Activated CD4-positive, alpha-beta T cell treated with anti-CD3 and anti-CD28 coated beads, Interleukin-2, amount 10 ng/mL, durations not matched to agents 24 days and 14 days (primary cell): ENCODE data around the gene IFNL1. TPM values are rescaled to one million over a fixed set of nuclear protein-coding genes. Genes with fewer than 3 reads are reported as not detected.
A peak's percentile ranks its signal among the peaks of the same experiment; 100 is the strongest.
"Not testable (repeated sequence)": the region's sequence is repeated elsewhere in the genome, so short reads cannot be mapped to it uniquely, and the experiment has no call there.

Experiments
- DNase-seq: peaks from one replicate; pipeline ENCODE4 v3.0.0; 2022
- H3K27ac Mint-ChIP-seq: one replicate; pipeline ENCODE4 v1.8.0; 2022; ENCODE audit warnings: mild to moderate bottlenecking, mixed read lengths
- H3K27me3 Mint-ChIP-seq: one replicate; pipeline ENCODE4 v1.8.0; 2022; ENCODE audit warnings: mixed read lengths
- H3K36me3 Mint-ChIP-seq: one replicate; pipeline ENCODE4 v1.8.0; 2022; ENCODE audit warnings: low read depth, mild to moderate bottlenecking, mixed read lengths
- H3K4me1 Mint-ChIP-seq: one replicate; pipeline ENCODE4 v1.8.0; 2021; ENCODE audit warnings: mixed read lengths
- H3K4me3 Mint-ChIP-seq: one replicate; pipeline ENCODE4 v1.8.0; 2022; ENCODE audit warnings: mild to moderate bottlenecking, moderate library complexity, mixed read lengths
- H3K9me3 Mint-ChIP-seq: one replicate; pipeline ENCODE4 v1.8.0; 2021; ENCODE audit warnings: mixed read lengths
- intact Hi-C: fragments of 100-400 bp; cut with micrococcal nuclease; formaldehyde crosslinking; loops from one replicate; pipeline ENCODE4 v1.15.1; 2023
- total RNA-seq: library from RNA; stranded (reverse); gene quantifications from 2 replicates; pipeline ENCODE4 v1.2.3, GENCODE V29; 2022

IFNL1 gene
- total RNA-seq, 1 donor from 2014 or later = not detected

DNA sequence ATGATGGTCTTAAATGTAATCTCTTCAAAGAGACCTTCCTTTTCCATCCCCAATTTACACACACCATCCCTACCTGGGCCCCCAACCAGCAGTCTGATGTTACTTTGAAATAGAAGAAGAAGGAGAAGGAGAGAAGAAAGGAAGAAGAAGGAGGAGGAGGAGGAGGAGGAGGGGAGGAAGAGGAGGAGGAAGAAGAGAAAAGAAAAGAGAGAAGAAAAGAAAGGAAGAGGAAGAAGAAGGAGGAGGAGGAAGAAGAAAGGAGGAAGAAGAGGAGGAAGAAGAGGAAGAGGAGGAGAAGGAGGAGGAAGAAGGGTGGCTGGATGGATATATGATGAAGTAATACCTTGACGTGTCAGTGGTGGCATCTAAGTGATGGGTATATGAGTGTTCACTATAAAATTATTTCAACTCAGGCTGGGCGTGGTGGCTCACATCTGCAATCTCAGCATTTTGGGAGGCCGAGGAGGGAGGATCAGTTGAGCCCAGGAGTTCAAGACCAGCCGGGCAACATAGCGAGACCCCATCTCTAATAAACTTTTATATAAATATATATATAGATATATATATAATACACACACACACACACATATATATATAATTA lies 28.1 kb downstream of the IFNL1 start:
- no peak overlapping the region for H3K27ac Mint-ChIP-seq
- no peaks in the 10 kb centered on the region for H3K9me3 Mint-ChIP-seq
- H3K4me1 Mint-ChIP-seq = peaks cover 32% of the 10 kb centered on the region
- intact Hi-C loops = no loop called here
- no peak for DNase-seq
- no peak overlapping the region for H3K4me3 Mint-ChIP-seq
- peaks cover 35% of the 10 kb centered on the region for H3K36me3 Mint-ChIP-seq
- peaks cover 10% of the 10 kb centered on the region for H3K27me3 Mint-ChIP-seq

DNA sequence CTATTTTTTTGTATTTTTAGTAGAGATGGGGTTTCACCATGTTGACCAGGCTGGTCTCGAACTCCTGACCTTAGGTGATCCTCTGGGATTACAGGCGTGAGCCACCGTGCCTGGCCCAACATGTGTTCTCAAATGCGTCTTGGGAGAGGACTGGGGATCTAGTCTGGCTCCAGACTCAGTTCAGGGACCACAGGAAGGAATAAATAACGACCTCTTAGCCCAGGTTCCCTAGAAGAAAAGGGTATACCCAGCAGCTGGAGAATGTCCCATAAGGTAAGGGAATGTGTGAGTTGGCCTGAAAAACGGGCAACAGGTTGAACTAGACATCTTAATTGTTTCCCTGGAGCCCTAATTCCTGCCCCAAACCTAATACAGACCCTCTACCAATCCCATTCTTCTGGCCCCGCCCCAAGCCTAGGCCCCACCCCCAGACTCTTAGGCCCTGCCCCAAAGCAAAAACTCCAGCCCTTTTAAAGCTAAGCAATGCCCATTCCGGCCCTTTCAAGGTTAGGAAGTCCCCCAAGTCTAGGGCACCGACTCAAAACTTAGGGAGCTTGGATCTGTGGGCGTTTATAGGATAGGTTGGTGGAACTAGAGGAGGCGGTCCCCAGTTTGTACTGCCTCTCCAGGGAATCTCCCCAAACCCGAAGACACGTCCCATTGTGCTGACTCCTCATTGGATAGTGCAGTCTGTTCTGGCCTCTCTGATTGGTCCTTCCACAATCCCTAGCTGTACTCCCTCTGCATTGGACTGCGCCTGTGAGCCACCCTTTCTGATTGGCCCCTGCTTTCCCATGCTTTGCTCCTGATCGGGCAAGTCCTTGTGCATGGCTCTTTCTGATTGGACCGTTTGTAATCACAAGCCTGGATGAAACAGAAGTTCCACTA lies 29.8 kb downstream of the IFNL1 start:
- H3K4me1 Mint-ChIP-seq = peaks cover 33% of the 10 kb centered on the region
- peaks cover 8% of the 10 kb centered on the region for H3K27me3 Mint-ChIP-seq
- peak; percentile 69 for DNase-seq
- H3K9me3 Mint-ChIP-seq = no peaks in the 10 kb centered on the region
- no peak overlapping the region for H3K27ac Mint-ChIP-seq
- peaks cover 38% of the 10 kb centered on the region for H3K36me3 Mint-ChIP-seq
- intact Hi-C loops = no loop called here
- no peak overlapping the region for H3K4me3 Mint-ChIP-seq

DNA sequence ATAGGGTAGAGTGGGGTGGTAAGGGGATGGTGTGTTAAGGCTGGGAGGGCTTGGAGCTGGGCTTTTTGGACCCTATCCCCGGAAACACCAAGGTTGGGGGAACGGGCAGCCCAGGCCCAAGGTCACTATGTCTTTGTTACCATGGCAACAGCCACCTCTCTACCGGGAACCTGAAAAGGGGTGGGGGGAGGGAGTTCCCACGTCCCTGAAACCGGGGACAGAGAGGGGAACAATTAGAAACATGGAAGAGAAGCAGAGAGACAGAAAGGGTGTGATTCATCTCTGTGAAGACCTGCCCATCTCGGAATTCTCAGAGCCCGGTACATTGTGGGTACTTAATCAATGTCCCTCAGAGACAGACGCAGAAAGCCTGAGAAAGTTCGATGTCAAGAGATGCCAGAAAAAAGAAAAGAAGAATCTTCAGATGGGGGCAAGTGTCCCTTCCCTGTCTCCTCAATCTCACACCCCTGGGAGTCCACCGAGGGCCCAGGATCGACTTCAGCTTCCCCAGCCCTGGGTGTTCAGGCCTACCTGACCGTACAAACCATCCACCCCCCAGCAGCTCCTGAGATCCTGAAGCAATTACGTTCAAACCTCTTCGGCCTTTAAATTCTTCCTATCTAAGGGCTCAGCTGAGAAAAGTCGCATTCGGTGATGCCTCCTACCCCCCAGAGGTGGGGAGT lies 31.3 kb downstream of the IFNL1 start:
- H3K4me3 Mint-ChIP-seq = no peak overlapping the region
- intact Hi-C loops = loop anchor here (1.0 kb wide), 2 partner anchors 115 to 205 kb away; no protein-coding TSS in a partner anchor
- DNase-seq = no peak
- peak overlapping the region; percentile 45 for H3K27ac Mint-ChIP-seq
- no peaks in the 10 kb centered on the region for H3K27me3 Mint-ChIP-seq
- H3K36me3 Mint-ChIP-seq = peaks cover 39% of the 10 kb centered on the region
- peaks cover 28% of the 10 kb centered on the region for H3K4me1 Mint-ChIP-seq
- no peaks in the 10 kb centered on the region for H3K9me3 Mint-ChIP-seq

DNA sequence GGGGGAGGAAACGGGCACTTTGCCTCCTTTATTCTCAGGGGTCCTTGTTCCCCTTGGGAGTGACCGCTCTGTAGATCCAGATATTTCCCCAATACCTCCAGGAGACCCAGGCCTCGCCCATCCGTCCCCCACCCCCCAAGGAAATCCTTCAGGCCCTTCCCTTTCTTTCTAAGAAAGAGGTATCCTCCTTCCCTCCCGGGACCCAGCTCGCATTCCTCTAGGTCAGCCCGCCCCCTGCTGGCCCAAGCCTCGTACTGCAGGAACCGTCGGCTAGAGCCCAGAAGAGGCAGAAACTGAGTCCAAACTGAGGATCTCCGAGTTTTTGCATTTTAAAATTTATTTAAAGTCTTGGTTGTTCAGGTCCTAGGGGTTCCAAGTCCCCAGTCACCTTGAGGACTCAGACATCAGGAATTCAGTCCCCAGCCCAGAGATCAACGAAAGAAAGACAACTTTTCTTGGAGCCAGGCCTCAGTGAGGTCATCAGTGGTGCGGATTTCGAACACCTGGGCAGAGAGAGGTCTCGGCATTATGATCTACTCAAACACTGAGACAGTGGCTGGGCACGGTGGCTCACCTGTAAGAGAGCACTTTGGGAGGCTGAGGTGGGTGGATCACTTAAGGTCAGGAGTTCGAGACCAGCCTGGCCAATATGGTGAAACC lies 32.0 kb downstream of the IFNL1 start:
- peaks cover 27% of the 10 kb centered on the region for H3K4me1 Mint-ChIP-seq
- intact Hi-C loops = loop anchor here (1.0 kb wide), 2 partner anchors 116 to 206 kb away; no protein-coding TSS in a partner anchor
- H3K9me3 Mint-ChIP-seq = no peaks in the 10 kb centered on the region
- DNase-seq = peak; percentile 95
- H3K36me3 Mint-ChIP-seq = peaks cover 40% of the 10 kb centered on the region
- H3K27me3 Mint-ChIP-seq = no peaks in the 10 kb centered on the region
- H3K27ac Mint-ChIP-seq = peak overlapping the region; percentile 45
- no peak overlapping the region for H3K4me3 Mint-ChIP-seq

DNA sequence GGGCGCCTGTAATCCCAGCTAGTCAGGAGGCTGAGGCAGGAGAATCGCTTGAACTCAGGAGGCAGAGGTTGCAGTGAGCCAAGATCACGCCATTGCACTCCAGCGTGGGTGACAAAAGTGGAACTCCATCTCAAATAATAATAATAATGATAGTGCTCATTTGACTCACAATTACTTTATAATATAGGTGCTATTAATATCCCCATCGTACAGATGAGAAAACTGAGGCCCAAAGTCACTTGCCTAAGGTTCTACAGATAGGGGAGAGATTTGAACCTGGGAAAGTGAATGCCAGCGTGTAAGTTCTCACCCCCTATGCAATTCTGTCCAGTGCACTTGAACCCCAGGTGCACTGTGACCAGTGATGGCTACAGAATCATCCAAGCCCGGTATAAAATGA lies 33.7 kb downstream of the IFNL1 start:
- peaks cover 49% of the 10 kb centered on the region for H3K36me3 Mint-ChIP-seq
- no peak overlapping the region for H3K27ac Mint-ChIP-seq
- H3K4me1 Mint-ChIP-seq = peaks cover 35% of the 10 kb centered on the region
- no peaks in the 10 kb centered on the region for H3K27me3 Mint-ChIP-seq
- intact Hi-C loops = no loop called here
- no peaks in the 10 kb centered on the region for H3K9me3 Mint-ChIP-seq
- DNase-seq = no peak
- no peak overlapping the region for H3K4me3 Mint-ChIP-seq

DNA sequence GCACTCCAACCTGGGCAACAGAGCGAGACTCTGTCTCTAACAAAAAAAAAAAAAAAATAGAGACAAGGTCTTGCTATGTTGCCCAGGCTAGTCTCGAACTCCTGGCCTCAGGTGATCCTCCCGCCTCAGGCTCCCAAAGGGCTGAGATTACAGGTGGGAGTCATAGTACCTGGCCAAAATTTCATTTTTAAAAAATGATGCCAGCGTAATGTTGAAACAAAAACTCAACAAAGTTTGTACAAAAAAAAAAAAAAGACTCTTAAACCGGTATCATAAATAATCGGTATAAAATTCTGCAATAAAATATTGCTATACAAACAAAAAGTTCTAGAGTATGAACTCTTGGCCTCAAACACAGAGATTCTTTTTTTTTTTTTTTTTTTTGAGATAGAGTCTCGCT lies 36.1 kb downstream of the IFNL1 start:
- Mint-ChIP-seq H3K4me1 (peaks cover 46% of the 10 kb centered on the region), H3K27me3 (no peaks in the 10 kb centered on the region)
- intact Hi-C loops = no loop called here

DNA sequence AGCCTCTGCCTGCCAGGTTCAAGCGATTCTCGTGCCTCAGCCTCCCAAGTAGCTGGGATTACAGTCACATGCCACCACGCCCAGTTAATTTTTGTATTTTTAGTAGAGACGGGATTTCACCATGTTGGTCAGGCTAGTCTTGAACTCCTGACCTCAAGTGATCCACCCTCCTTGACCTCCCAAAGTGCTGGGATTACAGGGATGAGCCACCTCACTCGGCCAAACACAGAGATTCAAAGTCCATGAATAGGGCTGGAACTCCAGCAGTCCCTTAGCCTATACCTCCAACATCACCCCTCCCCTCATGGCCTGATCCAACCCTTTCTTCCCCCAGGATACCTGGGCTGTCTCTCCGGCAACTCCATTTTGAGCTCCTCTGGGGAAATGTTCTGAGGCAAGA lies 36.5 kb downstream of the IFNL1 start:
- DNase-seq, H3K9me3 Mint-ChIP-seq, H3K27me3 Mint-ChIP-seq, intact Hi-C loops: not testable (repeated sequence)
- Mint-ChIP-seq H3K27ac (peak overlapping the region; percentile 74), H3K4me1 (peaks cover 51% of the 10 kb centered on the region), H3K36me3 (peaks cover 44% of the 10 kb centered on the region), H3K4me3 (peak overlapping the region; percentile 100)

More for the DNA sequence above, 36.1 kb downstream of the IFNL1 start:
- DNase-seq = no peak
- Mint-ChIP-seq H3K4me3 (no peak overlapping the region), H3K27ac (no peak overlapping the region), H3K9me3 (no peaks in the 10 kb centered on the region), H3K36me3 (peaks cover 47% of the 10 kb centered on the region)

DNA sequence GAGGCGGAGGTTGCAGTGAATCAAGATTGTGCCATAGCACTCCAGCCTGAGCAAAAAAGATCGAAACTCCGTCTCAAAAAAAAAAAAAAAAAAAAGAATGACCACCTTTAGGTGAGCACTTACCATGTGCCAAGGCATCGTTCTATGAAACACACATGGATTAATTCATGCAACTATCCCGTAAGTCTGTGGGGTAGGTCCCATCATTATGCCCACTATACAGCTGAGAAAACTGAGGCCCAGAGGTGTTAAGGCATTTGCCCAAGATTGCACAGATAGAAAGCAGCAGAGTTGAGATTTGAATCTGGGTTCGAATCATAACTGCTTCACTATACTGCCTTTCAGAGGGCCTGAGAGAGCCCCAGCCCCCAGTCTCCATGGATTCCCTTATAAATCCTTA lies 37.3 kb downstream of the IFNL1 start:
- no peaks in the 10 kb centered on the region for H3K9me3 Mint-ChIP-seq
- peaks cover 49% of the 10 kb centered on the region for H3K4me1 Mint-ChIP-seq
- DNase-seq = no peak
- H3K4me3 Mint-ChIP-seq = peak overlapping the region; percentile 100
- H3K27me3 Mint-ChIP-seq = no peaks in the 10 kb centered on the region
- peaks cover 37% of the 10 kb centered on the region for H3K36me3 Mint-ChIP-seq
- H3K27ac Mint-ChIP-seq = peak overlapping the region; percentile 40
- intact Hi-C loops = no loop called here

DNA sequence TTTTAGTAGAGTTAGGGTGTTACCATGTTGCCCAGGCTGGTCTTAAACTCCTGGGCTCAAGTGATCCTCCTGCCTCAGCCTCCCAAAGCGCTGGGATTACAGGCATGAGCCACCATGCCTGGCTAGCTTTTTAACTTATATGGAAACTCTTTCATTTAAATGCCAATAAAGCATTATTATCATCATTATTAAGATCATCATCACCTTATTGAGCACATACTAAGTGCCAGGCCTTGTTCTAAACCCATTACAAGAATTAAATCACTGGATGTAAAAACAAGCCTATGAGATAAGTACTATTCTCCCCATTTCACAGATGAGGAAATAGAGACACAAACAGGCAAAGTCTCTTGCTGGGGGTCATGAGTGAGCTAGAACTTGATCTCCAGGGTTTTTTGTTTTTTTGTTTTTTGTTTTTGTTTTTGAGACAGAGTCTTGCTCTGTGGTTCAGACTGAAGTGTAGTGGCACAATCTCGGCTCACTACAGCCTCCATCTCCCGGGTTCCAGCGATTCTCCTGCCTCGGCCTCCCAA lies 38.3 kb downstream of the IFNL1 start:
- peak overlapping the region; percentile 97 for H3K27ac Mint-ChIP-seq
- H3K27me3 Mint-ChIP-seq = no peaks in the 10 kb centered on the region
- intact Hi-C loops = no loop called here
- peaks cover 29% of the 10 kb centered on the region for H3K36me3 Mint-ChIP-seq
- H3K4me3 Mint-ChIP-seq = peak overlapping the region; percentile 100
- peaks cover 42% of the 10 kb centered on the region for H3K4me1 Mint-ChIP-seq
- no peaks in the 10 kb centered on the region for H3K9me3 Mint-ChIP-seq
- no peak for DNase-seq

DNA sequence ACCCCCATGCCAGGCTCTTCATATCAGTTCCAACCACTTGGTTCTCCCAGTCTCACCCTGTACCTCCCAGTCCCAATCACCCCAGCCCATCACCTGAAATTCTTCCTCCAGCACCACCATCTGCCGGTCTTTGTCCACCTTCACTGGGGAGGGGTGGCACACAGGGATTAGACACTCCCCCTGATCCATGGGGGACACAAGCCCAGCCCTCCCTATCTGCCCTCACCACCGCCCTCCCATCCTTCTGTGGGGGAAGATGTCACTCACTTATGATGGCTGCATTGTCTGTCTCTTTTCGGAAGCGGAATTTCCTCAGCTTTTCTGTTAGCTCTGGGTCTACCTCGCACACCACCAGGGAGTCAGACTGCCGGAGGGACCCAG lies 39.0 kb downstream of the IFNL1 start:
- H3K9me3 Mint-ChIP-seq = no peaks in the 10 kb centered on the region
- H3K4me1 Mint-ChIP-seq = peaks cover 47% of the 10 kb centered on the region
- peak overlapping the region; percentile 97 for H3K27ac Mint-ChIP-seq
- H3K4me3 Mint-ChIP-seq = peak overlapping the region; percentile 100
- no peaks in the 10 kb centered on the region for H3K27me3 Mint-ChIP-seq
- DNase-seq = peak; percentile 77
- intact Hi-C loops = no loop called here
- H3K36me3 Mint-ChIP-seq = peaks cover 29% of the 10 kb centered on the region

DNA sequence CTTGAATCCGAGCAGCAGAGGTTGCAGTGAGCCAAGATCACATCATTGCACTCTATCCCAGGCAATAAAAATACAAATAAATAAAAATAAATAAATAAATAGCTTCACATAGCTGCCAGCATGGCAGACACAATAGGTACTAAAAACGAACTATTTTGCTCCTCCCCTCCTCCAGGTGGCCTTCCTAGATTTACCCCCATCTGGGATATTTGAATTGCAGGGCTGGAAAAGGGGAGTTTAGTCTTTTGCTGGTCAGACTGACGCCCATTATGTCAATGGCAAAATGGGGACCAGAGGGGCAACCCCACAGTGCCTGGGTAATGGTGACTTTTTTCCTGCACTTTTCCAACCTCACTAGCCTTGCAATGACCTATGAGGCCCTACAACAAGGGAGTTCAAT lies 40.3 kb downstream of the IFNL1 start:
- no peak for DNase-seq
- Mint-ChIP-seq H3K9me3 (no peaks in the 10 kb centered on the region), H3K4me3 (peak overlapping the region; percentile 100), H3K27me3 (no peaks in the 10 kb centered on the region), H3K36me3 (peaks cover 24% of the 10 kb centered on the region), H3K4me1 (peaks cover 52% of the 10 kb centered on the region), H3K27ac (peak overlapping the region; percentile 97)
- intact Hi-C loops = no loop called here

DNA sequence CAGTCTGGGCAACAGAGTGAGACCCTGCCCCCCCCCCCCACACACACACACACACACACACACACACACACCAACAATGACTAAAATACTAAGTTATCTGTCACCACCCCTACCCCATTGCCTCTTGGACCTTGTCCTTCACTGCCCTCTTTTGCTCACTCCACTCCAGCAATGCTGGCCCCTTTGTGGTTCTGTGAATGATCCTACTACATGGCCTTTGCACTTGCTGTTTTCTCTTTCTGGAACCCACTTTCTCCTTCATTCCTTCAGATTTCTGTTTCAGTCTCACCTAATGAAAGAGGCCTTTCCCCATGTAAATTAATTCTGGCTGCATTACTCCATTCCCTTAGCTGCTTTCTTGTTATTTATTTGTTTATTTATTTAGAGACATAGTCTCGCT lies 43.5 kb downstream of the IFNL1 start:
- H3K4me1 Mint-ChIP-seq = peaks cover 59% of the 10 kb centered on the region
- peak overlapping the region; percentile 91 for H3K4me3 Mint-ChIP-seq
- no peaks in the 10 kb centered on the region for H3K9me3 Mint-ChIP-seq
- H3K27ac Mint-ChIP-seq = peak overlapping the region; percentile 83
- intact Hi-C loops = loop anchor here (2.0 to 5.0 kb wide), 2 partner anchors 73 to 108 kb away; partner anchors contain the start of genes PLEKHG2 and SUPT5H
- no peak for DNase-seq
- H3K27me3 Mint-ChIP-seq = no peaks in the 10 kb centered on the region
- H3K36me3 Mint-ChIP-seq = peaks cover 19% of the 10 kb centered on the region

DNA sequence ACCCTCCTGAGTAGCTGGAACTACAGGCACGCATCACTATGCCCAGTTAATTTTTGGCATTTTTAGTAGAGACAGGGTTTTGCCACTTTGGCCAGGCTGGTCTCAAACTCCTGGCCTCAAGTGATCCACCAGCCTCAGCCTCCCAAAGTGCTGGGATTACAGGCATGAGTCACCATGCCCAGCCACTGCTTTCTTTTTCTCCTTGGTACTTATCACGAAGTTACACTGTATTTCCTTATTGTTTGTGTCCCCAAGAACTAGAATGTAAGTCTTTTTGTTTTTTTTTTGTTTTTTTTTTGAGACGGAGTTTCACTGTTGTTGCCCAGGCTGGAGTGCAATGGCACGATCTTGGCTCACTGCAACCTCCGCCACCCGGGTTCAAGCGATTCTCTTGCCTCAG lies 43.9 kb downstream of the IFNL1 start:
- Mint-ChIP-seq H3K4me1 (peaks cover 60% of the 10 kb centered on the region), H3K4me3 (peak overlapping the region; percentile 91), H3K36me3 (peaks cover 20% of the 10 kb centered on the region), H3K27ac (peak overlapping the region; percentile 83)
- not testable (repeated sequence) for DNase-seq, H3K27me3 Mint-ChIP-seq, H3K9me3 Mint-ChIP-seq
- intact Hi-C loops = loop anchor here (2.0 to 5.0 kb wide), 2 partner anchors 73 to 107 kb away; partner anchors contain the start of genes PLEKHG2 and SUPT5H
